ENCODE results near the gene APOBEC3F.

APOBEC3F gene

GRCh38 chr22:39094717-39095389, 54.2 kb downstream of the APOBEC3F start:
- no peak for DNase-seq (ENCODE audit: low read depth)

GRCh38 chr22:39095971-39096370, 55.3 kb downstream of the APOBEC3F start:
- DNase-seq (ENCODE audit: low read depth): no peak

- DNase-seq (ENCODE audit: low read depth): no peak
Measured at GRCh38 chr22:39097098-39098020, 56.7 kb downstream of the APOBEC3F start, which contains the start of gene APOBEC3H. APOBEC3H (plus strand) TSS chr22:39097244; CDS start chr22:39100279, 3,035 bp downstream.

GRCh38 chr22:39098026-39098425, 57.4 kb downstream of the APOBEC3F start:
- DNase-seq (ENCODE audit: low read depth): no peak

GRCh38 chr22:39098576-39098975, 57.9 kb downstream of the APOBEC3F start:
- no peak for DNase-seq (ENCODE audit: low read depth)

- no peak for DNase-seq (ENCODE audit: low read depth)
Measured at GRCh38 chr22:39101226-39101625, 60.6 kb downstream of the APOBEC3F start.

- no peak for DNase-seq (ENCODE audit: low read depth)
Measured at GRCh38 chr22:39103431-39103830, 62.8 kb downstream of the APOBEC3F start.

Measured in ELR (cell line).